SJSA1 (cell line): ENCODE results near the gene OSBPL6. TPM values are rescaled to one million over a fixed set of nuclear protein-coding genes. Genes with fewer than 3 reads are reported as not detected.
"Not testable (repeated sequence)": the region's sequence is repeated elsewhere in the genome, so short reads cannot be mapped to it uniquely, and the experiment has no call there.

Experiments used
- DNase-seq, 2 experiments: peaks; one replicate each; pipeline ENCODE4 v3.0.0-alpha.2; 2015 to 2020; ENCODE audit warnings: low spot score in 2 of 2, low read depth in 1 of 2
- H3K27ac ChIP-seq: fragments of 250-450 bp; sonication (Bioruptor Pico); 2 replicates; pipeline ENCODE4 v1.5.1; 2020; ENCODE audit warnings: mild to moderate bottlenecking, moderate library complexity
- H3K27me3 ChIP-seq: fragments of 250-450 bp; sonication (Bioruptor Pico); replicated peaks from 2 replicates; pipeline ENCODE4 v1.5.1; 2020; ENCODE audit warnings: mild to moderate bottlenecking, moderate library complexity
- H3K36me3 ChIP-seq: fragments of 250-450 bp; sonication (Bioruptor Pico); 2 replicates; pipeline ENCODE4 v1.5.1; 2020; ENCODE audit warnings: mild to moderate bottlenecking
- H3K4me1 ChIP-seq: fragments of 250-450 bp; sonication (Bioruptor Pico); replicated peaks from 2 replicates; pipeline ENCODE4 v1.6.1; 2021; ENCODE audit warnings: mild to moderate bottlenecking
- H3K4me3 ChIP-seq: fragments of 250-450 bp; sonication (Bioruptor Pico); 2 replicates; pipeline ENCODE4 v1.5.1; 2020; ENCODE audit warnings: mild to moderate bottlenecking
- H3K9me3 ChIP-seq: fragments of 250-450 bp; sonication (Bioruptor Pico); replicated peaks from 2 replicates; pipeline ENCODE4 v1.5.1; 2020; ENCODE audit warnings: mild to moderate bottlenecking
- total RNA-seq: library from RNA; depleted of rRNA; stranded (reverse); fragments of >200 nt; shearing (Covaris generic); gene quantifications from 2 replicates; pipeline ENCODE4 v1.2.3, GENCODE V29; 2014

The OSBPL6 gene
- total RNA-seq, 1 experiment from 2014 or later: 0.95 TPM

GRCh38 chr2:178386986-178387597 is 192.8 kb downstream of the OSBPL6 start:
- 0 out of 2 replicates have a peak, but pooled peaks cover 3% of the 10 kb centered on the region for H3K27me3 ChIP-seq
- H3K4me1 ChIP-seq: no peaks in the 10 kb centered on the region
- H3K36me3 ChIP-seq: no peaks in the 10 kb centered on the region
- no peaks in the 10 kb centered on the region for H3K9me3 ChIP-seq
- no peak for DNase-seq
- H3K27ac ChIP-seq: no peak overlapping the region
- no peak overlapping the region for H3K4me3 ChIP-seq

- Histone ChIP-seq H3K9me3 (no peaks in the 10 kb centered on the region), H3K27me3 (0 out of 2 replicates have a peak, but pooled peaks cover 3% of the 10 kb centered on the region), H3K36me3 (no peaks in the 10 kb centered on the region), H3K4me1 (no peaks in the 10 kb centered on the region), H3K4me3 (no peak overlapping the region), H3K27ac (no peak overlapping the region)
- DNase-seq: no peak
Observed at GRCh38 chr2:178388287-178388686, 194.0 kb downstream of the OSBPL6 start.

- Histone ChIP-seq H3K4me3 (no peak overlapping the region), H3K27me3 (0 out of 2 replicates have a peak, but pooled peaks cover under 1% of the 10 kb centered on the region), H3K4me1 (no peaks in the 10 kb centered on the region), H3K9me3 (no peaks in the 10 kb centered on the region), H3K27ac (no peak overlapping the region), H3K36me3 (no peaks in the 10 kb centered on the region)
- no peak for DNase-seq
Observed at GRCh38 chr2:178391701-178392100, 197.4 kb downstream of the OSBPL6 start.

GRCh38 chr2:178392215-178392614 is 197.9 kb downstream of the OSBPL6 start:
- Histone ChIP-seq H3K9me3 (no peaks in the 10 kb centered on the region), H3K36me3 (no peaks in the 10 kb centered on the region), H3K4me1 (no peaks in the 10 kb centered on the region), H3K4me3 (no peak overlapping the region), H3K27ac (no peak overlapping the region), H3K27me3 (no peaks in the 10 kb centered on the region)
- DNase-seq: no peak

- Histone ChIP-seq H3K4me1 (no peaks in the 10 kb centered on the region), H3K4me3 (no peak overlapping the region), H3K27ac (no peak overlapping the region), H3K9me3 (no peaks in the 10 kb centered on the region), H3K36me3 (no peaks in the 10 kb centered on the region), H3K27me3 (no peaks in the 10 kb centered on the region)
- no peak for DNase-seq
Observed at GRCh38 chr2:178394859-178395258, 200.5 kb downstream of the OSBPL6 start.

GRCh38 chr2:178395295-178395694 is 201.0 kb downstream of the OSBPL6 start:
- DNase-seq: no peak
- H3K9me3 ChIP-seq: no peaks in the 10 kb centered on the region
- H3K4me1 ChIP-seq: no peaks in the 10 kb centered on the region
- H3K27me3 ChIP-seq: no peaks in the 10 kb centered on the region
- no peak overlapping the region for H3K27ac ChIP-seq
- H3K36me3 ChIP-seq: no peaks in the 10 kb centered on the region
- no peak overlapping the region for H3K4me3 ChIP-seq

- no peak for DNase-seq
- Histone ChIP-seq H3K27ac (no peak overlapping the region), H3K4me1 (no peaks in the 10 kb centered on the region), H3K27me3 (no peaks in the 10 kb centered on the region), H3K4me3 (no peak overlapping the region), H3K36me3 (no peaks in the 10 kb centered on the region), H3K9me3 (no peaks in the 10 kb centered on the region)
Observed at GRCh38 chr2:178395941-178396570, 201.7 kb downstream of the OSBPL6 start.

- no peak overlapping the region for H3K27ac ChIP-seq
- H3K27me3 ChIP-seq: no peaks in the 10 kb centered on the region
- DNase-seq: no peak
- no peaks in the 10 kb centered on the region for H3K9me3 ChIP-seq
- H3K36me3 ChIP-seq: no peaks in the 10 kb centered on the region
- H3K4me1 ChIP-seq: no peaks in the 10 kb centered on the region
- H3K4me3 ChIP-seq: no peak overlapping the region
Observed at GRCh38 chr2:178397002-178397605, 202.8 kb downstream of the OSBPL6 start.

- Histone ChIP-seq H3K4me3 (no peak overlapping the region), H3K4me1 (peaks cover 16% of the 10 kb centered on the region), H3K27ac (no peak overlapping the region), H3K27me3 (no peaks in the 10 kb centered on the region), H3K9me3 (no peaks in the 10 kb centered on the region), H3K36me3 (no peaks in the 10 kb centered on the region)
- no peak for DNase-seq
Observed at GRCh38 chr2:178401994-178402437, 207.7 kb downstream of the OSBPL6 start.

- H3K27me3 ChIP-seq: no peaks in the 10 kb centered on the region
- H3K4me1 ChIP-seq: peaks cover 18% of the 10 kb centered on the region
- H3K4me3 ChIP-seq: no peak overlapping the region
- no peak overlapping the region for H3K27ac ChIP-seq
- H3K36me3 ChIP-seq: no peaks in the 10 kb centered on the region
- no peaks in the 10 kb centered on the region for H3K9me3 ChIP-seq
- no peak for DNase-seq
Observed at GRCh38 chr2:178403671-178404306, 209.5 kb downstream of the OSBPL6 start.

GRCh38 chr2:178404368-178404767 is 210.1 kb downstream of the OSBPL6 start:
- Histone ChIP-seq H3K27me3 (no peaks in the 10 kb centered on the region), H3K9me3 (no peaks in the 10 kb centered on the region), H3K4me3 (no peak overlapping the region), H3K4me1 (peaks cover 18% of the 10 kb centered on the region), H3K27ac (no peak overlapping the region), H3K36me3 (no peaks in the 10 kb centered on the region)
- peak; percentile 52 to 72 for DNase-seq

- Histone ChIP-seq H3K4me1 (peaks cover 12% of the 10 kb centered on the region), H3K9me3 (no peaks in the 10 kb centered on the region), H3K4me3 (no peak overlapping the region), H3K27ac (no peak overlapping the region), H3K36me3 (no peaks in the 10 kb centered on the region), H3K27me3 (no peaks in the 10 kb centered on the region)
- no peak for DNase-seq
Observed at GRCh38 chr2:178409261-178409660, 214.9 kb downstream of the OSBPL6 start.

GRCh38 chr2:178412047-178412446 is 217.7 kb downstream of the OSBPL6 start:
- no peak overlapping the region for H3K4me3 ChIP-seq
- no peak overlapping the region for H3K27ac ChIP-seq
- no peaks in the 10 kb centered on the region for H3K27me3 ChIP-seq
- H3K4me1 ChIP-seq: peaks cover 12% of the 10 kb centered on the region
- H3K36me3 ChIP-seq: no peaks in the 10 kb centered on the region
- no peaks in the 10 kb centered on the region for H3K9me3 ChIP-seq
- DNase-seq: no peak

GRCh38 chr2:178412453-178412852 is 218.1 kb downstream of the OSBPL6 start:
- not testable (repeated sequence) for H3K4me3 ChIP-seq, H3K36me3 ChIP-seq, DNase-seq, H3K27ac ChIP-seq, H3K9me3 ChIP-seq, H3K27me3 ChIP-seq
- H3K4me1 ChIP-seq: peaks cover 10% of the 10 kb centered on the region
